HG03565 (cell line): Measurements from ENCODE around the gene TNS1.

Experiments
- ATAC-seq: cut with Tn5 transposase; IDR thresholded peaks from one replicate; pipeline ENCODE4 v1.9.1; 2021; ENCODE audit warnings: mild to moderate bottlenecking, moderate library complexity; ENCODE audit not compliant: unreplicated experiment

TNS1 gene

GRCh38 chr2:217983276-217984233, 19.2 kb downstream of the TNS1 start:
- ATAC-seq = no peak

GRCh38 chr2:217981971-217982370, 20.8 kb downstream of the TNS1 start:
- ATAC-seq = no peak

- ATAC-seq = no peak
These were observed 21.6 kb downstream of the TNS1 start for GRCh38 chr2:217981084-217981730.

GRCh38 chr2:217980591-217980990, 22.2 kb downstream of the TNS1 start:
- no peak for ATAC-seq

- ATAC-seq = no peak
These were observed 22.8 kb downstream of the TNS1 start for GRCh38 chr2:217980036-217980435.

GRCh38 chr2:217979151-217979811, 23.5 kb downstream of the TNS1 start:
- no peak for ATAC-seq

- no peak for ATAC-seq
These were observed 24.2 kb downstream of the TNS1 start for GRCh38 chr2:217978536-217979150.

- ATAC-seq = no peak
These were observed 24.8 kb downstream of the TNS1 start for GRCh38 chr2:217977840-217978535.

GRCh38 chr2:217976301-217976700, 26.5 kb downstream of the TNS1 start:
- ATAC-seq = no peak

GRCh38 chr2:217975626-217976025, 27.2 kb downstream of the TNS1 start:
- ATAC-seq = no peak

- ATAC-seq = no peak
These were observed 28.3 kb downstream of the TNS1 start for GRCh38 chr2:217974389-217975005.

- no peak for ATAC-seq
These were observed 29.6 kb downstream of the TNS1 start for GRCh38 chr2:217973008-217973787.

- no peak for ATAC-seq
These were observed 30.3 kb downstream of the TNS1 start for GRCh38 chr2:217972490-217972889.

- ATAC-seq = no peak
These were observed 30.8 kb downstream of the TNS1 start for GRCh38 chr2:217972037-217972436.

GRCh38 chr2:217971166-217971565, 31.6 kb downstream of the TNS1 start:
- ATAC-seq = no peak

GRCh38 chr2:217970206-217970605, 32.6 kb downstream of the TNS1 start:
- no peak for ATAC-seq

GRCh38 chr2:217969588-217969987, 33.2 kb downstream of the TNS1 start:
- ATAC-seq = no peak

GRCh38 chr2:217968023-217968422, 34.8 kb downstream of the TNS1 start:
- ATAC-seq = no peak

GRCh38 chr2:217966423-217967070, 36.2 kb downstream of the TNS1 start:
- ATAC-seq = no peak
